ENCODE results near the gene PLEKHG4B.

The PLEKHG4B gene

GRCh38 chr5:145585-146323 lies 53.8 kb downstream of the PLEKHG4B start:
- TF ChIP-seq POLR2A (IDR thresholded peaks at IDR 0.05; ENCODE audit: low read length) (no peak), GATA1 (IDR thresholded peaks at IDR 0.05; ENCODE audit: low read depth, low read length) (no peak)
- no peak for DNase-seq

GRCh38 chr5:147751-148150 lies 55.8 kb downstream of the PLEKHG4B start:
- no peak for TF ChIP-seq GATA1 (IDR thresholded peaks at IDR 0.05; ENCODE audit: low read depth, low read length)
- TF ChIP-seq POLR2A (IDR thresholded peaks at IDR 0.05; ENCODE audit: low read length) = no peak
- peak; percentile 19 to 22 for DNase-seq

- no peak for TF ChIP-seq POLR2A (IDR thresholded peaks at IDR 0.05; ENCODE audit: low read length)
- TF ChIP-seq GATA1 (IDR thresholded peaks at IDR 0.05; ENCODE audit: low read depth, low read length) = no peak
- no peak for DNase-seq
Observed at GRCh38 chr5:149745-150485, 57.9 kb downstream of the PLEKHG4B start.

GRCh38 chr5:150746-151145 lies 58.8 kb downstream of the PLEKHG4B start:
- DNase-seq = no peak
- no peak for TF ChIP-seq GATA1 (IDR thresholded peaks at IDR 0.05; ENCODE audit: low read depth, low read length)
- TF ChIP-seq POLR2A (IDR thresholded peaks at IDR 0.05; ENCODE audit: low read length) = no peak

GRCh38 chr5:152077-152476 lies 60.1 kb downstream of the PLEKHG4B start:
- no peak for DNase-seq
- TF ChIP-seq GATA1 (IDR thresholded peaks at IDR 0.05; ENCODE audit: low read depth, low read length) = no peak
- no peak for TF ChIP-seq POLR2A (IDR thresholded peaks at IDR 0.05; ENCODE audit: low read length)

GRCh38 chr5:153256-153655 lies 61.3 kb downstream of the PLEKHG4B start:
- no peak for DNase-seq
- TF ChIP-seq GATA1 (IDR thresholded peaks at IDR 0.05; ENCODE audit: low read depth, low read length) (no peak), POLR2A (IDR thresholded peaks at IDR 0.05; ENCODE audit: low read length) (no peak)

- no peak for DNase-seq
- TF ChIP-seq GATA1 (IDR thresholded peaks at IDR 0.05; ENCODE audit: low read depth, low read length) = no peak
- TF ChIP-seq POLR2A (IDR thresholded peaks at IDR 0.05; ENCODE audit: low read length) = no peak
Observed at GRCh38 chr5:154236-154635, 62.3 kb downstream of the PLEKHG4B start.

GRCh38 chr5:154826-155225 lies 62.9 kb downstream of the PLEKHG4B start:
- no peak for DNase-seq
- no peak for TF ChIP-seq POLR2A (IDR thresholded peaks at IDR 0.05; ENCODE audit: low read length)
- TF ChIP-seq GATA1 (IDR thresholded peaks at IDR 0.05; ENCODE audit: low read depth, low read length) = no peak

GRCh38 chr5:155651-156410 lies 63.9 kb downstream of the PLEKHG4B start:
- no peak for TF ChIP-seq POLR2A (IDR thresholded peaks at IDR 0.05; ENCODE audit: low read length)
- no peak for TF ChIP-seq GATA1 (IDR thresholded peaks at IDR 0.05; ENCODE audit: low read depth, low read length)
- DNase-seq = no peak

- DNase-seq = no peak
- TF ChIP-seq POLR2A (IDR thresholded peaks at IDR 0.05; ENCODE audit: low read length) = no peak
- TF ChIP-seq GATA1 (IDR thresholded peaks at IDR 0.05; ENCODE audit: low read depth, low read length) = no peak
Observed at GRCh38 chr5:156411-157072, 64.6 kb downstream of the PLEKHG4B start.

- TF ChIP-seq GATA1 (IDR thresholded peaks at IDR 0.05; ENCODE audit: low read depth, low read length) = no peak
- no peak for TF ChIP-seq POLR2A (IDR thresholded peaks at IDR 0.05; ENCODE audit: low read length)
- DNase-seq = no peak
Observed at GRCh38 chr5:157126-157715, 65.3 kb downstream of the PLEKHG4B start.

GRCh38 chr5:157801-158200 lies 65.8 kb downstream of the PLEKHG4B start:
- no peak for DNase-seq
- TF ChIP-seq POLR2A (IDR thresholded peaks at IDR 0.05; ENCODE audit: low read length) (no peak), GATA1 (IDR thresholded peaks at IDR 0.05; ENCODE audit: low read depth, low read length) (no peak)

- no peak for DNase-seq
- TF ChIP-seq GATA1 (IDR thresholded peaks at IDR 0.05; ENCODE audit: low read depth, low read length) (no peak), POLR2A (IDR thresholded peaks at IDR 0.05; ENCODE audit: low read length) (no peak)
Observed at GRCh38 chr5:158807-159447, 67.0 kb downstream of the PLEKHG4B start.
